K562 (cell line): ENCODE measurements around the gene EBI3.
"Not testable (repeated sequence)": the region's sequence is repeated elsewhere in the genome, so short reads cannot be mapped to it uniquely, and the experiment has no call there.

Experiments used
- CHD2 ChIP-seq: IDR thresholded peaks from 2 replicates; pipeline ENCODE4 v1.6.1; 2011; ENCODE audit warnings: low read depth, low read length
- EP300 ChIP-seq: IDR thresholded peaks from 2 replicates; pipeline ENCODE4 v1.6.1; 2012; ENCODE audit warnings: low read length, improper control_type of control experiment
- EZH2 ChIP-seq: IDR thresholded peaks from 2 replicates; pipeline ENCODE4 v1.6.1; 2012; ENCODE audit warnings: low read depth, mild to moderate bottlenecking, inconsistent platforms, low read length, borderline replicate concordance
- GABPB1 ChIP-seq: sonication (generic); formaldehyde crosslinking; IDR thresholded peaks from 2 replicates; pipeline ENCODE4 v1.8.0; 2022; ENCODE audit warnings: mild to moderate bottlenecking, missing genetic modification reagents
- JUN ChIP-seq, 2 experiments: sonication (generic) in 1 of 2; formaldehyde crosslinking in 1 of 2; IDR thresholded peaks; 2 replicates each; pipeline versions ENCODE4 v1.6.1 to v1.8.0; 2012 to 2022; ENCODE audit warnings: borderline replicate concordance in 2 of 2, mild to moderate bottlenecking in 2 of 2, improper control_type of control experiment in 1 of 2, low read depth in 1 of 2, low read length in 1 of 2, missing genetic modification reagents in 1 of 2
- POLR2A ChIP-seq: fragments of 450-650 bp; conservative IDR thresholded peaks from 2 replicates; pipeline ENCODE4 v1.6.1; 2016
- ZZZ3 ChIP-seq: fragments of 450-650 bp; IDR thresholded peaks from 2 replicates; pipeline ENCODE4 v1.6.1; 2016; ENCODE audit warnings: antibody characterized with exemption, mild to moderate bottlenecking, moderate library complexity
- TF ChIP-seq, protein P1 (sequence below), 3 experiments: IDR thresholded peaks in 2 of 3; conservative IDR thresholded peaks in 1 of 3; 2 replicates each; pipeline ENCODE4 v1.5.1; 2011 to 2012; ENCODE audit warnings: low read length in 3 of 3, mild to moderate bottlenecking in 3 of 3, control low read depth in 2 of 3, improper control_type of control experiment in 1 of 3, inconsistent platforms in 1 of 3, low read depth in 1 of 3, mixed read lengths in 1 of 3, moderate library complexity in 1 of 3; ENCODE audit not compliant: insufficient read depth in 2 of 3

- not testable (repeated sequence) for TF ChIP-seq JUN (IDR thresholded peaks at IDR 0.05; ENCODE audit: borderline replicate concordance, low read depth, low read length); JUN (CRISPR knock-in tag; IDR thresholded peaks at IDR 0.05; ENCODE audit: borderline replicate concordance); CHD2; POLR2A; EZH2; EP300; ZZZ3; GABPB1 (CRISPR knock-in tag)
- TF ChIP-seq, protein P1, sequence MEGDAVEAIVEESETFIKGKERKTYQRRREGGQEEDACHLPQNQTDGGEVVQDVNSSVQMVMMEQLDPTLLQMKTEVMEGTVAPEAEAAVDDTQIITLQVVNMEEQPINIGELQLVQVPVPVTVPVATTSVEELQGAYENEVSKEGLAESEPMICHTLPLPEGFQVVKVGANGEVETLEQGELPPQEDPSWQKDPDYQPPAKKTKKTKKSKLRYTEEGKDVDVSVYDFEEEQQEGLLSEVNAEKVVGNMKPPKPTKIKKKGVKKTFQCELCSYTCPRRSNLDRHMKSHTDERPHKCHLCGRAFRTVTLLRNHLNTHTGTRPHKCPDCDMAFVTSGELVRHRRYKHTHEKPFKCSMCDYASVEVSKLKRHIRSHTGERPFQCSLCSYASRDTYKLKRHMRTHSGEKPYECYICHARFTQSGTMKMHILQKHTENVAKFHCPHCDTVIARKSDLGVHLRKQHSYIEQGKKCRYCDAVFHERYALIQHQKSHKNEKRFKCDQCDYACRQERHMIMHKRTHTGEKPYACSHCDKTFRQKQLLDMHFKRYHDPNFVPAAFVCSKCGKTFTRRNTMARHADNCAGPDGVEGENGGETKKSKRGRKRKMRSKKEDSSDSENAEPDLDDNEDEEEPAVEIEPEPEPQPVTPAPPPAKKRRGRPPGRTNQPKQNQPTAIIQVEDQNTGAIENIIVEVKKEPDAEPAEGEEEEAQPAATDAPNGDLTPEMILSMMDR (IDR thresholded peaks at IDR 0.05 in 2 of 3, conservative IDR thresholded peaks at IDR 0.05 in 1 of 3; ENCODE audit: insufficient read depth in 2 of 3, low read depth in 1 of 3, low read length in 3 of 3), result not testable (repeated sequence)
Observed at GRCh38 chr19:4192537-4192936, 36.8 kb upstream of the EBI3 start.
